Kidney capillary endothelial cell (primary cell): Measurements from ENCODE around the gene ATP13A3.
A peak's percentile ranks its signal among the peaks of the same experiment; 100 is the strongest.

Source experiments
- DNase-seq: peaks from one replicate; pipeline ENCODE4 v3.0.0-alpha.2; 2018; ENCODE audit warnings: low spot score

The ATP13A3 gene

GRCh38 chr3:194369522-194370279 lies 117.1 kb downstream of the ATP13A3 start, which contains the start of gene LRRC15:
Gene LRRC15 (minus strand): TSS chr3:194369743. CDS start chr3:194361043, 8,700 bp downstream.
- peak; percentile 63 for DNase-seq

GRCh38 chr3:194368918-194369317 lies 117.9 kb downstream of the ATP13A3 start:
- no peak for DNase-seq

GRCh38 chr3:194367992-194368841 lies 118.6 kb downstream of the ATP13A3 start:
- DNase-seq: no peak

GRCh38 chr3:194365978-194366490 lies 120.8 kb downstream of the ATP13A3 start:
- no peak for DNase-seq

- no peak for DNase-seq
Observed at GRCh38 chr3:194365526-194365925, 121.3 kb downstream of the ATP13A3 start.

GRCh38 chr3:194364652-194365434 lies 122.0 kb downstream of the ATP13A3 start:
- no peak for DNase-seq

- no peak for DNase-seq
Observed at GRCh38 chr3:194364314-194364651, 122.5 kb downstream of the ATP13A3 start.

GRCh38 chr3:194360568-194360967 lies 126.2 kb downstream of the ATP13A3 start:
- DNase-seq: no peak

- DNase-seq: no peak
Observed at GRCh38 chr3:194357681-194358080, 129.1 kb downstream of the ATP13A3 start.

- no peak for DNase-seq
Observed at GRCh38 chr3:194355379-194355778, 131.4 kb downstream of the ATP13A3 start.

- no peak for DNase-seq
Observed at GRCh38 chr3:194354315-194354714, 132.5 kb downstream of the ATP13A3 start.
